ENCODE results near the gene RMRP.

Gene RMRP

GRCh38 chr9:35687306-35687705, 29.5 kb upstream of the RMRP start:
- no peak for DNase-seq (ENCODE audit: extremely low read depth in 1 of 2, low read depth in 1 of 2)

DNA sequence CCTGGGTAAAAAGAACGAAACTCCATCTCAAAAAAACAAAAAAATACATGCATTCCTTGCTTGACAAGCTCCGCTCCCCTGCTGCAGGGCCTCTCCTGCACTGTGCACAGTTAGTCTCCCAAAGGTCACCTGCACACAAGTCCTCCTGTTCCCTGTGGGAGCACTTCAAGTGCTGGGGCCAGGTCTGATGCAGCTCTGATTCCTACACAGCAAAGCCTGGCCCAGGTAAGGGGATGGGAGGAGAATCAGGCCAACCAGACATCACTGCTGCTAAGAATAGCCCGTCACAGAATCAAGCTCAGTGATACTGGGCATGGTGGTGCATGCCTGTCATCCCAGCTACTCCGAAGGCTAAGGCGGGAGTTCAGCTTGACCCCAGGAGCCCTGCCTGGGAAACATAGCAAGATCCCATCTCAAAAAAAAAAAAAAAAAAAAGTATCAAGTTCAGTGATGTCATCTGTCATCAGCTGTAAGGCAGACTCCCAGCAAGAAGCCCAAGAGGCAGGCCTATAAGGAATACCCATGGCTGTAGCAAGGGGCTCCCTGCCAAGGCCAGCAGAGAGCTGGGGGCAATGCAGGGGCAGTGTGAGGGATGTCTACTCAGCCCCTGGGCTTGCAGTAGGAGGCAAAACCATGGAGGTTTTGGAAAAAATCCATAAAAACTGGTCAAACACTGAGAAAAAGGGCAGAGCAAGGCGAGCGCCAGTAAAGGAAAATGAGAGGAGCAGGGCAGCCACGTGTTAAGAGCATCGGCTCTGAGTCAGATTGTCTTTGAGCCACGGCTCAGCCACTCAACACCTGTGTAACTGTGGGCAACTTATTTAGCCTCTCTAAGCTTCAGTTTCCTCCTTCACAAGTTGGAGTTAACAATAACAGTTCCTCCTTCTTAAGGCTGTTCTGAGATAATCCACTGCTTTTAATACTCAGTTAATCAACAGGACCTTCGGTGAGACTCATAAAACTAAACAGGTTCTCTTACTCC, 28.7 kb upstream of the RMRP start:
- DNase-seq (ENCODE audit: extremely low read depth in 1 of 2, low read depth in 1 of 2): no peak

GRCh38 chr9:35685506-35685905, 27.7 kb upstream of the RMRP start:
- DNase-seq (ENCODE audit: extremely low read depth in 1 of 2, low read depth in 1 of 2): no peak

GRCh38 chr9:35684921-35685320, 27.1 kb upstream of the RMRP start:
- no peak for DNase-seq (ENCODE audit: extremely low read depth in 1 of 2, low read depth in 1 of 2)

- no peak for DNase-seq (ENCODE audit: extremely low read depth in 1 of 2, low read depth in 1 of 2)
These were observed 25.5 kb upstream of the RMRP start for GRCh38 chr9:35683323-35683722.

DNA sequence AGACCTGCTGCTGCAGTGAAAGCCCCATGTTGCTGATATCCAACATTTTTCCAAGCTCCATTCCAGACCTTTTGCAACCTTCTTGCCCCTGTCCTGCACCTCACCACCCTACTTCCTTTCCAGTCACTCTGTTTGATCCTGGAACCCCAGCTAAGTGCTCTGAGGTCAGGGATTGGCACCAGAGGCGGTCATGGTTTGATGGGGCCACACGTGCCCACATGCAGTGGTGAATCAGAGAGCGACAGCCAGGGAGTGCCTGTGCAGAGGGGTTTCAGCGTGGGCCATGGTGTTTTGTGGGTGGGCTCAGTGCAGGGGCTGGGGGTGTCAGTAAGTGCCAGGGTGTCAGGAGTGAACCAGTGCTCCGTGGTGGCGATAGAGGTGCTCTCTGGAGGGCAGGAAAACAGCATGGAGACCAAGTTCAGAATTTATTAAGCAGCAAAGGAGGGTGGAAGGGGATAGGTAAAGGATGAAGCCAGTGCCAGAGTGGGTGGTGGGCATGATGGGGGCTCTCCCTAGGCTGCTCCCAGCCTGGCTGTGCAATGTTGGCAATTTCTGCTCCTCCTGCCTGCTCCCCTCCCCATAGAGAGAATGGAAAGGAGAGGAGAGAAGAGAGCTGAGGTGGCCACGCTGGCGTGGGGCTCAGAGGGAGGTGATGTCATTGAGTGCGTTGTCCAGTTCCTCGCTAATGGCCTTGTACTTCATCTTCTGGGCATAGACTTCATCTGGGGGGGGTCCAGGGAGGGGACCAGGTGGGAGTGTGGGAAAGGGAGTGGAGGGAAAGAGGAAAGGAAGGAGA, 24.9 kb upstream of the RMRP start:
- no peak for DNase-seq (ENCODE audit: extremely low read depth in 1 of 2, low read depth in 1 of 2)

DNA sequence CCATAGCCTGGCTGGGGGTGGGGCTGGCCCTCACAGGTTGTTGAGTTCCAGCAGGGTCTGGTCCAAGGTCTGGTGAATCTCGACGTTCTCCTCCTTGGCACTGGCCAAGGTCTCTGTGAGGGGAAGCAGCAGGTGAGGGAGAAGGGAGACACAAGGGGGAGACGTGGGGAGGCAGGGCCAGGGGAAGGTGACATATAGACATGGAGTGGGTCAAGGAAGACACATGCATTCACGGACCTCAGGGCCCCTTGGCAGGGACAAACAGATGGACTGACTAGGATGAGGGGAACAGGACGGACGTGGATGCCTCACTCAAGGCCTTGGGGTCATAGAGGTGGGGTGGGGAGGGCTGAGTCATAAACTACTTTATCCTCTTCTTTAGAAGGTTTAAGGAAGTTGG, 24.2 kb upstream of the RMRP start:
- DNase-seq (ENCODE audit: extremely low read depth in 1 of 2, low read depth in 1 of 2): no peak

GRCh38 chr9:35681341-35682002, 23.7 kb upstream of the RMRP start:
- DNase-seq (ENCODE audit: extremely low read depth in 1 of 2, low read depth in 1 of 2): no peak

DNA sequence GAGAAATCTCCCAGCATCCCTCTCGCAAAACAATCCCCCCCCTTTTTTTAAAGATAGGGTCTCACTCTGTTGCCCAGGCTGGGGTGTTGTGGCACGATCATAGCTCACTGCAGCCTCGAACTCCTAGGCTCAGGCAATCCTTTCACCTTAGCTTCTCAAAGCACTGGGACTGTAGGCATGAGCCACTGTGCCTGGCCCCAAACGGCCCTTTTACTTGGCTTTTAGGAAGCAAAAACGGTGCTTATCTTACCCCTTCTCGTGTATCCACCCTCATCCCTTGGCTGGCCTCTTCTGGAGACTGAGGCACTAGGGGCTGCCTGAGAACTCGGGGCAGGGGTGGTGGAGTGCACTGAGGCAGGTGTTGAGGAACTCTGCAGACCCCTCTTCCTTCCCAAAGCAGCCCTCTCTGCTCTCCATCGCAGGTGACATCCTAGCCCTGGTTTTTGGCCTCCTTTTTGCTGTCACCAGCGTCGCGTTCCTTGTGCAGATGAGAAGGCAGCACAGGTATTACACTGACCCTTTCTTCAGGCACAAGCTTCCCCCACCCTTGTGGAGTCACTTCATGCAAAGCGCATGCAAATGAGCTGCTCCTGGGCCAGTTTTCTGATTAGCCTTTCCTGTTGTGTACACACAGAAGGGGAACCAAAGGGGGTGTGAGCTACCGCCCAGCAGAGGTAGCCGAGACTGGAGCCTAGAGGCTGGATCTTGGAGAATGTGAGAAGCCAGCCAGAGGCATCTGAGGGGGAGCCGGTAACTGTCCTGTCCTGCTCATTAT, 22.7 kb upstream of the RMRP start:
- no peak for DNase-seq (ENCODE audit: extremely low read depth in 1 of 2, low read depth in 1 of 2)

DNA sequence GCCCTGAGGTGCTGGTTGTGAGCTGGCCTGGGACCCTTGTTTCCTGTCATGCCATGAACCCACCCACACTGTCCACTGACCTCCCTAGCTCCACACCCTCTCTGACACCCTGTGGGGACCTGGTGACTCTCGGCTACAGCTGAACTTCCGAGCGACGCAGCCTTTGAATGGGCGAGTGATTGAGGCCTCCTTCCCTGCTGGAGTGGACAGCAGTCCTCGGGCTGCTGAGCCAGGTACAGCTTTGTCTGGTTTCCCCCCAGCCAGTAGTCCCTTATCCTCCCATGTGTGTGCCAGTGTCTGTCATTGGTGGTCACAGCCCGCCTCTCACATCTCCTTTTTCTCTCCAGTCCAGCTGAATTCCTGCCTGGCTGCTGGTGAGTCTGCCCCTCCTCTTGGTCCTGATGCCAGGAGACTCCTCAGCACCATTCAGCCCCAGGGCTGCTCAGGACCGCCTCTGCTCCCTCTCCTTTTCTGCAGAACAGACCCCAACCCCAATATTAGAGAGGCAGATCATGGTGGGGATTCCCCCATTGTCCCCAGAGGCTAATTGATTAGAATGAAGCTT, 22.0 kb upstream of the RMRP start:
- DNase-seq (ENCODE audit: extremely low read depth in 1 of 2, low read depth in 1 of 2): no peak

- DNase-seq (ENCODE audit: extremely low read depth in 1 of 2, low read depth in 1 of 2): no peak
These were observed 21.3 kb upstream of the RMRP start for GRCh38 chr9:35679091-35679490.

GRCh38 chr9:35675732-35676392, 18.0 kb upstream of the RMRP start:
- DNase-seq (ENCODE audit: extremely low read depth in 1 of 2, low read depth in 1 of 2): no peak

GRCh38 chr9:35675204-35675603, 17.4 kb upstream of the RMRP start:
- DNase-seq (ENCODE audit: extremely low read depth in 1 of 2, low read depth in 1 of 2): no peak

GRCh38 chr9:35674025-35674361, 16.2 kb upstream of the RMRP start:
- DNase-seq (ENCODE audit: extremely low read depth in 1 of 2, low read depth in 1 of 2): no peak

DNA sequence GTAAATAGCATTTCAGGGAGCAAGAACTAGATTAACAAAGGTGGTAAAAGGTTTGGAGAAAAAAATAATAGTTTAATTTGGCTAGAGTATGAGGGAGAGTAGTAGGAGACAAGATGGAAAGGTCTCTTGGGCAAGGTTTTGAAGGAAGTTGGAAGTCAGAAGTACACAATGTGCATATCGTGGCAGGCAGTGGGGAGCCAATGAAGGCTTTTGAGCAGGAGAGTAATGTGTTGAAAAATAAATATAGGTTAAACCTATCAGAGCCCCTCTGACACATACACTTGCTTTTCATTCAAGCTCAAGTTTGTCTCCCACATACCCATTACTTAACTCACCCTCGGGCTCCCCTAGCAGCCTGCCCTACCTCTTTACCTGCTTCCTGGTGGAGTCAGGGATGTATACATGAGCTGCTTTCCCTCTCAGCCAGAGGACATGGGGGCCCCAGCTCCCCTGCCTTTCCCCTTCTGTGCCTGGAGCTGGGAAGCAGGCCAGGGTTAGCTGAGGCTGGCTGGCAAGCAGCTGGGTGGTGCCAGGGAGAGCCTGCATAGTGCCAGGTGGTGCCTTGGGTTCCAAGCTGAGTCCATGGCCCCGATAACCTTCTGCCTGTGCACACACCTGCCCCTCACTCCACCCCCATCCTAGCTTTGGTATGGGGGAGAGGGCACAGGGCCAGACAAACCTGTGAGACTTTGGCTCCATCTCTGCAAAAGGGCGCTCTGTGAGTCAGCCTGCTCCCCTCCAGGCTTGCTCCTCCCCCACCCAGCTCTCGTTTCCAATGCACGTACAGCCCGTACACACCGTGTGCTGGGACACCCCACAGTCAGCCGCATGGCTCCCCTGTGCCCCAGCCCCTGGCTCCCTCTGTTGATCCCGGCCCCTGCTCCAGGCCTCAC, 15.6 kb upstream of the RMRP start, which contains the start of gene CA9:
Gene CA9, plus strand, starts transcription at position 797 of the 893 bp plus-strand sequence. Its CDS starts 32 bp downstream, at position 829.
- DNase-seq (ENCODE audit: extremely low read depth in 1 of 2, low read depth in 1 of 2): no peak

DNA sequence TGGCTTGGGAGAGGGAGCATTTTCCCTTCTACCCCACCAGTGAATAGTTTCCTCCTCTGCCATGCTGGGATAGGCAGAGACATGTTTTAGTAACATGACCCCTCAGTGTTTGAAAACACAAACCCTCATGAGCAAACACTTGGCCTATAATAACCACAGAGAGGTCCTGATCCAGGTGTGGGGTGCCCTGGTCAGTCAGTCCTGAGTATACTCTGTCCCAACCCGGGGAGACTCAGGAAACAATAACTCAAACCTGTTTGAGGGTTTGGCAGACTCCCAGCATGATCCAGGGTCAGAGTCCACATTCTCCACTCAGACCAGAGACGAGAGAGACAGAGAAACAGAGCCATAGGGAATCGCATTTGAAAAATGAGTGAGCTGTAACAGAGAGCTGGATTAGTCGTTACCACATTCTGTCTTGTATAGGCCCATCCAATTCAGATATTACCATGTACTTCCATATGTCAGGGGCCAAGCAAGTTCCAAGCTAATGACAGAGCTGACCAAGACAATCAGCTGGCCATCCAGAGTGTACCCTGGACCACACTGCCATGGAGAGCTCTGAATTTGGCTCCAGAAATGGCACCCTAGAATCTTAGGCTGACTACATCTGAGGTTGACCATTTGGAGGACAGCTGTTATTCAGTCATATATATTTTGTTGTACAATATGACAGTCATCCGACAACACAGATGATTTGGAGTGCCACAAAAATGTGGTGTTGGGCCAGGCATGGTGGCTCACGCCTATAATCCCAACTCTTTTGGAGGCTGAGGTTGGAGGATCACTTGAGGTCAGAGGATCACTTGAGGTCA, 11.7 kb upstream of the RMRP start:
- DNase-seq (ENCODE audit: extremely low read depth in 1 of 2, low read depth in 1 of 2): no peak

GRCh38 chr9:35667939-35668338, 10.1 kb upstream of the RMRP start:
- no peak for DNase-seq (ENCODE audit: extremely low read depth in 1 of 2, low read depth in 1 of 2)

DNA sequence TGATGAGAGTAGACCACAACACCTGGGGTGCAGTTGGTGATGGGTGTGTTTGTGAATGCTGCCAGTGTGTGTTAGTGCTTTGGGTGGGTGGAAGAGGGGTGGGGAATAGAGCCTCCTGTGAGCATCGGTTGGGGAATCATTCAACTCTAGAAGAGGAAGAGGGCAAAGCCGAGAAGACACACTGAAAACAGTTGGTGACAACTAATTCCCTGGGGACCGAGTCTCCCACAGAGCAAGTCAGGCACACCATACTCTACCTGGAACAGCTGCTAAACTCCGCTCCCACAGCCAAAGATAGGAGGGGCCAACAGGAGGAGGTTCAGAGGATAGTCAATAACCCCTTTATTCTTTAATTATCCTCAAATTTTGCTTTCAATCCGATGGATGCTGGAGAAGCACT, 8.7 kb upstream of the RMRP start:
- no peak for DNase-seq (ENCODE audit: extremely low read depth in 1 of 2, low read depth in 1 of 2)
